GM21526 (cell line): Measurements from ENCODE around the gene CYBC1.
"Not testable (repeated sequence)": the region's sequence is repeated elsewhere in the genome, so short reads cannot be mapped to it uniquely, and the experiment has no call there.

Experiments used
- ATAC-seq: cut with Tn5 transposase; IDR thresholded peaks from one replicate; pipeline ENCODE4 v1.9.1; 2021; ENCODE audit warnings: moderate library complexity; ENCODE audit not compliant: unreplicated experiment, low FRiP score

Gene CYBC1

DNA sequence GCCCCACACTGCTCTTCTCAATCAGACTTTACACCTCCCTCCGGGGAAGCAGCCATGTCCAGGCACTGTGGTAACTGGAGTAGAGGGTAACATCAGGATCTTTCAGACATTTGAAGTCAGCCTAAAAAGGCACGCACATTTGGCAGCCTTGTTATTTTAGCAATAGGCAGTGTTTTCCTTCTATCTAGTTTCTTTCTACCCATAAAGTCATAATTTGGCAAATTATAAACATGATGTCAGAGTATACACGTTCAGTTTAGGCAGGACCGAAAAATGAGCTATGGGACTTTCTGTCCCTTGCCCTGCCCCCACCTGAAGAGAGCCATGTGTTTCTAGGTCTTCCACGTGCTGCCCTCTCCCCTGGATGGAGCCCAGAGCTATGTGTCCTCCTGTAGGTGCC is 29.1 kb upstream of the CYBC1 start:
- no peak for ATAC-seq

DNA sequence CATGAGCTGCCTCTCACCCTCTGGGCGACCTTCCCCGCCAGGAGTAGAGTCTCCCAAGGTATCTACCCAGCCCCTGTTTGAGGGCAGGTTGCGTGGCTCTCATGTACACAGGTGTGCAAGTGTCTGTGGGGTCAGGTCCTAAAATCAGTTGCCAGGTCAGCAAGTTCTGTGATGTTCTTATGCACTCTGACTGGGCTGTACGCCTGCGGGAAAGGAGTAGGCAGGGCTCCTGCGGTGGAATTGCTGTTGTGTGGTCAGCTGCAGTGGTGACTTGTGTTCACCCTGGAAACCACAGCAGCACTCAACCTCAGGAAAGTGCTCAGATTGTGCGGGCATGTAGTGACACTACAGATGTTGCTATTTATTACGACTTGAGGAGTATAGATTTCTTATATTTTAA is 27.4 kb upstream of the CYBC1 start:
- ATAC-seq: no peak

DNA sequence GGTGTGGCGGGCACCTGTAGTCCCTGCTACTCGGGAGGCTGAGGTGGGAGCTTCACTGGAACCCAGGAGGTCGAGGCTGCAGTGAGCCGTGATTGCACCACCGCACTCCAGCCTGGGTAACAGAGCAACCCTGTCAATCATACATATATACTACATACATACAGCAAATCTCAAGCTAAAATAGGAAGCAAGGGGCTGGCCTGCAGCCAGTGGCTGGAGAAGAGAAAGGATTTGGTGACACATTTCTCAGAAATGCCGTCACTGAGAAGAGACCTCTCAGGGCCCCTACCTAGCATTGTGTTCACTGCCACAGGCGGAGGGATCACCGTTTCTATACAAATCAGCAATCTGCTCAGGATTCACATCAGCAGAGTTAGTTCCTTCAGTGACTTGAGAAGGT is 24.9 kb upstream of the CYBC1 start:
- no peak for ATAC-seq

DNA sequence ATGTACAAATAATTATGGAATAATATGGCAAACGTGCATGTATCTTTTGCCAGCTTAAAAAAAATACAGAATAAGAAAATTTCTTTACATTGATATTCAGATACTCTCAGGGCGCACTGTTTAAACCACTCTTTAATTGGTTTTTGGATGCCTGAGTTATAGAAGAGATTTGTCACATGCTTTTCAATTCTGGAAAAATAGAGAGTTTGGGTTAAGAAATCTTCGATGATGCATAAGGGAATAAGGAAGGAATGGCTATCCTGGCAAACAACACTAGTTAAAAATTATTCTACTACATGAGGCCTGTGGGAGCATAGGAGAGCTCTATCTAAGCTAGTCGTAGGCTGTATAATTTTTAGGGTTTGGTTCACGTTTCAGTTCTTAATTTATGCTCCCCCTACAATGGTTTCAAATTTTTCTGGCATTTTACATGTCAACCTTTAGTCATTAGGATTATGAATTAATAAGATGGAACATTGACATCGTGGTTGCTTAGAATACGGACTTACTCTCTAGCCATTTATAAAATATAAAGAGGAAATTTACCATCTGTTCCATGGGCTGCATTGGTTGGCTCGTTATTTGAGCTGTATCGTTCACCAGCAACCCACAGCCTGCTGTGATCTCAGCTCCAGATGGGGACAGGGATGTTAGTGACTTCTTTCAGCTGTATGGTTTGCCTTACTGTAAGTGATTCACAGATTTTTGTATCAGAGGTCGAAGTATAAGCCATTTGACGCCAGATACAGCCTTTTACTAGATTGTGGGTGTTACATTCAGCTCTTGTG is 23.9 kb upstream of the CYBC1 start:
- no peak for ATAC-seq

DNA sequence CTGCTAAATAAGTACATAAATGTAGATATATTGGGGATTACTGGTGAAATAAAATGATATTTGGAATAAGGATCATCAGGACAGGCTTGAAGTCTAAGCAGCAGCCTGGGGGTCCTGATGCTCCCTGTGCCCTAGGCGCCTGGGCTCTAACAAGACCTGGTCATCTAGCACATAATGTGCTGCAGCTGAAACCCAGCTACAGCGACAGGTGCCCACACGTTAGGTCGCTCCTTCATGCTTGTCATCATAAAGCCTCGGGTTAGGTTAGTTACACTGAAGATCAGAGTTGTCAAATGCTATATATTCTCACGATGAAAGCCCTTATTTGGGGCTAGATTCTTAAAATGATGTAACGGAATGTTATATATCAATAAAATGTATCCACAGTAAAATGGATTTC is 19.5 kb upstream of the CYBC1 start:
- ATAC-seq: no peak

DNA sequence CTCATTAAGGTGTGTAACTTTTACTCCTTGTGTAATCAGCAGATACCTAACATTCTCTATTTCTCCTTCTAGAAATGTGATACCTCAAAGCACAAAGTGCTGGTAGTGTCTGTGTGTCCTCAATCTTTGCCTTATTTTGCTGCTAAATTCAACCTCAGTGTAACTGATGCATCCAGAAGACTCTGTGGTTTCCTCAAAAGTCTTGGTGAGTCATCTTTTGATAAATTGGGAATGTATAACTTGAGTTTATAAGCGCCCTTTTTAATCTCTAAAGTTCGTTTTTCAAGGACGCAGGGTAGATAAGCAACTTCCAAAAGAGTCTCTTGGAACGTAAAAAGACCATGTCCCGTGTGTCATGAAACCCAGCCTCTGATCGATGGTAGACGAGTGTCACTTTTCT is 18.1 kb upstream of the CYBC1 start:
- no peak for ATAC-seq

DNA sequence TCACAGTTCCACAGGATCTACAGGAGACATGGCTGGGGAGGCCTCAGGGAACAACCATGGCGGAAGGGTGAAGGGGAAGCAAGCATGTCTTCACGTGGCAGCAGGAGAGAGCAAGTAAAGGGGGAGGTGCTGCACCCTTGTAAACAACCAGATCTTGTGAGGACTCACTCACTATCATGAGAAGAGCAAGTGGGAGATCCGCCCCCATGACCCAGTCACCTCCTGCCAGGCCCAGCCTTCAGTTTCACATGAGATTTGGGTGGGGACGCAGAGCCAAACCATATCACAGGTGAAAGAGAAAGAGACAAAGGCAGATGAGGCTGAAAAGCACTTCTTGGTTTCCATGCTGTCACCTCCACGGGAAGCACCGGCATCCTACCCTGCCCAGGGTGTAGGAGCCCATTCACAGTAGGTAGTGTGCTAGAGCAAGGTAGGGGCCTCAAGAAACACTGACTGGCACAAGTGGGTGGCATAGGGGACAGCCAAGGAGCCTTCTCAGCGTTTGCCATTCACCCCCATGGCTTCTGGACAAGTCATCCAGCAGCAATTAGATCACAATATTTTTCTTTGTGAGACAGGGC is 14.6 kb upstream of the CYBC1 start:
- no peak for ATAC-seq

DNA sequence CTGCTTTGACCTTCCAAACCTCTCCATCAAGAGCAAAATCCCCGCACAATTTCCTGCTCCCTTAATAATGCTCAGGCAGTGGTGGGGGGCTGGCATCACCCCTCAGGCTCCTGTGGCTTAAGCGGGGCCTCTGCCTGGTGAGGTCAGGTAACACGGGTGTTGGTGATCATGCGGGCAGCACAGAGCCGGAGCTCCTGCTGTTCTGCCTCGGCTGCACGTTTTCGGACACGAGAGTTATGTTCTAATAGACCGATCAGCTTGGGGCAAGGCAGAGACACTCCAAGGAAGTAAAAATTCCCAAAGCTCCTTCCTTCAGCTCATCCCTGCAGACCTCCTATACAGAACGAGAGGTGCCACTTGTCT is 14.0 kb upstream of the CYBC1 start:
- no peak for ATAC-seq

DNA sequence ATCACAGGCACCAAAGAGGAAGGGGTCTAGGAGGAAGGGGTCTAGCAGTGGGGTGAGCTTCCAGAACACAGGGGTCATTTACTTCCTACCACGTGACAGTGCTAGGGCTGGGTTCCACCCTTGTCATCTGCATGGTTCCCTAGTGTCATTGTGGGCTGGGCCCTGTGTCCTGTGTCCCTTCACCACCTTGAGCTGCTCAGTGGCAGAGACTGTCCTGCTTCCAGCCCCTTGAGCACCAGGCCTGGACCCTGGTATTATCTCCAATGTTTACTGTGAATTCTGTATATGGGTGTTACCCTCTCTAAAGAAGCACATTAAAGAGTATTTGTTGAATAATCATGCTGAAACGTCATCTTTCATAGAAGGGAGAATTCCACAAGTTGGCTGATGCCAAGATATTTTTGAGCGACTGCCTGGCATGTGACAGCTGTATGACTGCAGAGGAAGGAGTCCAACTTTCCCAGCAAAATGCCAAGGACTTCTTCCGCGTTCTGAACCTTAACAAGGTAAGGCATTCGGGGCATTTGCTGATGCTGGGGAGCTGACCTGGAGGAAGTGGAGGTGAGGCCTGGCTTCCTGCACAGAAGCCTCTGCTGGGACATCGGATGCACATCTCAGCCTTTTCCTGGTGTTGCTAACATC is 13.5 kb upstream of the CYBC1 start:
- no peak for ATAC-seq

DNA sequence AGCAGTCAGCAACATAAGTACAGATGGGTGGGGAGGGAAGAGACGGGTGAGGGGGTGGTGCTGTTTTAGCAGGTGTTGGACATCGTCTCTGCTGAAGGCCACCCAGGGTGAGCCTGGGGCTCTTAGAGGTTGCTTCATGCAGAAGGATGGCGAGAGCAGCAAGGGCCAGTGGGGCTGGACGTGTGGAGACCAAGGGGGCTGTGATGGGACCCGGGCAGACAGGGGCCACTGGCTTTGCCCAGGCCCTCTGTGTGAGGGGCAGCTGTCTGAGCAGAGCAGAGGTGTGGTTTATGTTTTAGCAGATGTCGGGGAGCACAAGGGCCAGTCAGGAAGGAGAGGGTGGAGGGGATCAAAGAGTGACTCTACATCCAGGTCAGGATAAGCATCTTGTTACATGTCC is 12.8 kb upstream of the CYBC1 start:
- no peak for ATAC-seq

DNA sequence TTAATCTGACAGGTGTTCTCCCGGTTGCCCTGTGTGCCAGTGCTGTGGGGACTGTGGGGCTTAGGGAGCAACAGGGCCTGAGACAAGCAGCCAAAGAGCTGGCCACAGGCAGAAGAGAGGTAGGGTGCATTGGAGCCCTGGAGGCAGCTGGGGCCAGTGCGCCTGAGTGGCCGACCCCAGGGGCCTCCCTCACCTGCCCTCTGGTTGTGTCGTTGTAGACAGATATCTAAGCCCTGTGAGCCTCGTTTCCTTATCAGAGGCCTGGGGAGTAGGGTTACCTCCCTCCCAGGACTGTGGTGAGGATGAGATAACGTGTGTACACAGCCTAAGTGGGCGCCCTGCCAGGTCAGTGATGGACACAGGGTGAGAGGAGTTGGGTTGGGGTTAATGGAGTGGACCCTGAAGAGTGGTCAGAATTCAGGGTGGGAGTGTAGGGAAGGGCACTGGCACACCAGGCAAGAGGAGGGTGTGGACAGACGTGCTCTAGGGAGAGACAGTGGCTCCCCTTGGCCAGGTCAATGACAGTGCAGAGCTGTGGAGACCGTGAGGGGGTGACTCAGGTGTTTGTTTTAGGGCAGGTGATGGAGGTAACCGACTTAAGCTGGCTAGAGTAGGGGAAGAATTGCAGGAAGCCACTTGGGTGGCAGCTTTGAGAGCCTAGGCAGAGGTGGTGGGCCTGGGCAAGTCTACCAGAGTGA is 11.4 kb upstream of the CYBC1 start:
- ATAC-seq: no peak

DNA sequence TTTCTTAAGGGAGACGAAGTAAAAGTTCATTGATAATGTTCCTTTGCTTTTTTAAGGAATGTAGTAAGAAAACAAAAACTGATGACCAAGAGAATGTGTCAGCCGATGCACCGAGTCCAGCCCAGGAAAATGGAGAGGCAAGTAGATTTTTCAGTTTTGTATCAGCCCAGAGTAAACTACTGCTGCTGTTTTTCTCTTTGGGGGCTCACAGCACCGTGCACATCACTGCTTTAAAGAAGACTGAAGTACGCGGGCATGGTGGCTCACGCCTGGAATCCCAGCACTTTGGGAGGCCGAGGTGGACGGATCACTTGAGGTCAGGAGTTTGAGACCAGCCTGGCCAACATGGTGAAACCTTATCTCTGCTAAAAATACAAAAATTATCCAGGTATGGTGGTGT is 9.4 kb upstream of the CYBC1 start:
- not testable (repeated sequence) for ATAC-seq

DNA sequence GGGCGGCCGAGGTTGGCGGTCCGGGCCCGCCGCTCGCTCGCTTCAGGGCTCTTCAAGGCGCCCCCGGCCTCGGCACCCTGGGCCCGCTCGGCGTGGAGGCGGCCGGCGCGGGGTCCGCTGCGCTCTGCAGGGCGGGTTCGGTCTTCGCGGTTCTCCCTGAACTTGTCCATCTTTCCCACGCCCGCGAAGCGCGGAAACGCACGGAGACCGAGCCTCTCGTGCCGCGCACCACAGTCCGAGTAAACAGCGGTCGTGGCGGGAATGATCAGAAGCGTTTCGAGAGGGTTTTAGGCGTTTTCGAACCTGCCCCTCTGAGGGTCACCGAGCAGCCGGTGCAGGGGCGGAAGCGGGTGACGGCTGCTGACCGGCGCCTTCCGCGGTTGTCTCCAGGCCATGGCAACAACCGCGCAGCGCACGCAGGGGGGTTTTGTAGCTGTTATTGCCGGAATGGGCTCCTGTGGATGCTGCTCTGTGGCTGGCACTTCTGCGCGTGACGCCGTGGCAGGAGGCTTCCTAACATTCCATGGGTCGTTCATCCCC is 8.4 kb upstream of the CYBC1 start:
- peak; percentile 4 for ATAC-seq

DNA sequence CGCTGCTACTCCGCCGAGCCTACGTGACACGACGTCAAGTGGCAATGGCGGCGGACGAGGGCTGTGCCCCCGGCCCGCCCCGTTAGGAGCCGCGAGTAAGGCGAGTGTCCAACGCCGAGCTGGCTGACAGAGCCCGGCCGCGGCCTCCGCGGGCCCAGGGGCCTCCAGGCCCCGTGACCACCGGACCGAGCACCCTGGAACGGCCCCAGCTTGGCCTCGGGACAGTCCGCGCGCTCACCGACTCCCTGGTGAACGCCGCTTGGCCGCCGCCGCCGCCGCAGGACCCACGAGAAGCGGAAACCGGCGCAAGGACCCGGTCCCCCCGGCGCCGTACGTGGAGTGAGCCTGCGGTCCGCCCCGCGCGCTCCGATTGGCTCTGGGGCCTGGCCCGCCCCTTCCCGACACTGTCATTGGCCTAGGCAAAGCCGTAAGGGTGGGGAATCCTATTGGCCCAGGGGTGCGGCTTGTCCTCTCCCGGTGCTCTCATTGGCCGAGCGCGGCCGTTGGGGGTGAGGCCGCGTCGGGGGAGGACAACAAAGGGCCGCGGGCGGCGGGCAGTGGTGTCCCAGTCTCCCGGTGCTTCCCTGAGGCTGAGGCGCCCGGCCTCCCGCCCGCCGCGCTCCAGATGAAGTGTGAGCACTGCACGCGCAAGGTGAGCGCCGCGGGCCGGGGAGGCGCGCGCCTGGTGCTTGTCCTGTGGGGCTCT is 7.8 kb upstream of the CYBC1 start, which contains the start of gene NARF:
TSS of gene NARF (plus strand) at position 563 of the 706 bp plus-strand sequence. CDS start at position 626, 63 bp downstream.
- peak; percentile 88 for ATAC-seq

DNA sequence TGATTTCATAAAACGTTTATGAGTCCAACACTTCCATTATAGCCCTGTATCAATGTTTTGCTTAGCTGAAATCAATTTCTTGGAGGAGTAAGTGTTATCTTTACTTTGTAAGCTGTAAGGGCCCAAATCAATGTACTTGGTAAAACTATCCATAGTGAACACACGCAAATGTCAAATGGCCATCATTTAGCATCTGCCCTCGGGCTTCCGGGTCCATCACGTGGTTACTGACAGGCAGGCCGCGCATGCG is 7.3 kb upstream of the CYBC1 start:
- ATAC-seq: no peak

DNA sequence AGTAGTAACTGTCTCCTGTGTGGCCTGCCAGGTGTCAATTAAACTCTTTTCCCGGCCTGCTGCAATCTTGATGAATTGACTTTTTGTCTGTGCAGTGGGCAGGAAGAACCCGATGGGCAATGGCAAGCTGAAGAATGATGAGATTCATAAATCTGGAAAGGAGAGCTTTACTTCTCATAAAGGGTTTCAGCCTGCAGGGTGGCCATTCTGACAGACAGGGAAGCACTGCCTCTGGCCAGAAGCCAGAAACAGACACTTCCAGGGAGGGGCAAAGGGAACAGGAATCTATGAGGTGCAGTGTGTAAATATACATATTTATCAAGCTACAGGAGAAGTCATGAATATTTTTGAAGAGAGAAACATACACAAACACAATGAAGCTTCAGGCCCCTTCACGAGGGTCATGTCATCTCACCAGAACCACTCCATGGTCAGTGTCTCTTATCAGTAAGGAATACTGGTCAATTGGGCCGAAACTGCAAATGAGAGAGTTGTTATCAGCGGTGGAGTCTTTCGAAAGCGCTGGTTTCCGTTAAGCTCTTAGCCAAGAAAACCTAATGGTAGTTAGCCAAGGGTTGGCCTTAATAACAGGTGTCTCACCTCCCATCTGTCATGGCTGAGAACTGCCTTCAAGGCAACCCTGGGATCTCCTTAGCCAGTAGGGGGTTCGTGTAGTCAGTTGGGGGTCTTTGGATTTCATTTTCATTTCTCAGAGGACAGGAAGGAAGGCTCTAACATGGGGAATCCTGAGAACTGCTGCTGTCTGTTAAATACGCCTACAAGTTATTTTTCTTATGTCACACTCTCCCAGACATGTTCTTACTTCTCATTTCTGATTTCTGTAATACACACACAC is 6.7 kb upstream of the CYBC1 start:
- no peak for ATAC-seq

DNA sequence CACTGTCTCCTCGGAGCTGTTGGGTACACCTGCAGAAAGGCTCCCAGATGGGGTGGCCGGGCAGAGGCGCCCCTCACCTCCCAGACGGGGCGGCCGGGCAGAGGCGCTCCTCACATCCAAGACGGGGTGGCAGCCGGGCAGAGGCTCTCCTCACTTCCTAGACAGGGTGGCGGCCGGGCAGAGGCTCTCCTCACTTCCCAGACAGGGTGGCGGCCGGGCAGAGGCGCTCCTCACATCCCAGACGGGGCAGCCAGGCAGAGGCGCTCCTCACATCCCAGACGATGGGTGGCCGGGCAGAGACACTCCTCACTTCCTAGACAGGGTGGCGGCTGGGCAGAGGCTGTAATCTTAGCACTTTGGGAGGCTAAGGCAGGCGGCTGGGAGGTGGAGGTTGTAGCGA is 3.2 kb upstream of the CYBC1 start:
- not testable (repeated sequence) for ATAC-seq

DNA sequence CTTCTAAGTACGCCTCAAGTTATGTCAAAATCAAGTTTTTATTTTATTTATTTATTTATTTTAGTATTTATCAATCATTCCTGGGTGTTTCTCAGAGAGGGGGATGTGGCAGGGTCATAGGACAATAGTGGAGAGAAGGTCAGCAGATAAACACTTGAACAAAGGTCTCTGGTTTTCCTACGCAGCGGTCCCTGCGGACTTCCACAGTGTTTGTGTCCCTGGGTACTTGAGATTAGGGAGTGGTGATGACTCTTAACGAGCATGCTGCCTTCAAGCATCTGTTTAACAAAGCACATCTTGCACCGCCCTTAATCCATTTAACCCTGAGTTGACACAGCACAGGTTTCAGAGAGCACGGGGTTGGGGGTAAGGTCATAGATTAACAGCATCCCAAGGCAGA is 2.6 kb upstream of the CYBC1 start:
- not testable (repeated sequence) for ATAC-seq

DNA sequence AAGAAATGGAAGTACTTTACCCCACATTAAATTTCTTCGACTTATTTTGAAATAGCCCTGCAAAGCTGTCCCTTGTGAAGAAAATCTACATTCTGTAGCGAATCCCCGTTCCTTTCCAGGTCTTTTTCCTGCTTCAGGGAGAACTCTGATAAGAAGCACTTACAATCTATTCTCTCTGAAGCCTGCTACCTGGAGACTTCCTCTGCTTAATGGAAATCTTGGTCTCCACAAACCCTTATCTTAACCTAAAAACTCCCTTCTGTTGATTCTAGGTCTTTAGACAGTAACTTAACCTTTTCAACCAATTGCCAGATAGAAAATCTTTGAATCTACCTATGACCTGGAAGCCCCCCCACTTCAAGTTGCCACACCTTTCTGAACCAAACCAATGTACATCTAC is 1.6 kb upstream of the CYBC1 start:
- no peak for ATAC-seq

DNA sequence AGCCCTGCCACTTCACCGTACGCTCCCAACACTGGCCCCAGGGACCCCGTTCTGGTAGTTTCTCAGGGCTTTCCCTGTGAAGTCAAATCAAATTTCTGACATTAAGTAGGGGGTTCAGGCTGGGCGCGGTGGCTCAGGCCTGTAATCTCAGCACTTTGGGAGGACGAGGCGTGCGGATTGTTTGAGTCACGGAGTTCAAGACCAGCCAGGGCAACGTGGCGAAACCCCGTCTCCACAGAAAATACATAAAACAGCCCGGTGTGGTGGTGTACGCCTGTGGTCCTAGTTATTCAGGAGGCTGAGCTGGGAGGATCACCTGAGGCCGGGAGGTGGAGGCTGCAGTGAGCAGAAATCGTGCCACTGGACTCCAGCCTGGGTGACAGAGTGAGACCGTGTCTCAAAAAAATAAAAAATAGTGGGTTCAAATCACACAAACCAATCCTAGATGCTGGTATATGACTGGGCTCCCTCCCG is 632 bp downstream of the CYBC1 start:
- no peak for ATAC-seq
